Sciatic nerve (tissue), 2 donors: ENCODE measurements around the gene DUSP18. TPM values are rescaled to one million over a fixed set of nuclear protein-coding genes. Genes with fewer than 3 reads are reported as not detected.

Experiments
- ATAC-seq: fragments of 200-7000 bp; cut with Tn5 transposase; one replicate; pipeline ENCODE4 v1.9.1; 2020; ENCODE audit warnings: mild to moderate bottlenecking, moderate library complexity
- DNase-seq: peaks from one replicate; pipeline ENCODE4 v3.0.0-alpha.2; 2020; ENCODE audit warnings: low spot score
- intact Hi-C: fragments of 100-400 bp; cut with DNase I; formaldehyde crosslinking; loops from one replicate; pipeline ENCODE4 v1.14.2; 2022
- total RNA-seq: library from RNA; stranded (reverse); fragmentation: NEBNext Ultra II Directional; extraction: Animal tissue kit (Norgen Biotek cat#: 25700); gene quantifications from one replicate; pipeline ENCODE4 v1.2.1, GENCODE V29; 2021
- donor health status: DM: no; HTN: no; CAD: no.
- donor health status: DM: no; HTN: no; CAD: no.

The DUSP18 gene
- total RNA-seq, 1 donor from 2014 or later: 12.3 TPM

GRCh38 chr22:30612789-30613188 lies 54.9 kb downstream of the DUSP18 start:
- ATAC-seq: no peak
- intact Hi-C loops: no loop called here

More at GRCh38 chr22:30612789-30613188, 54.9 kb downstream of the DUSP18 start:
- no peak for DNase-seq

Other genes starting within 250 kb of the DUSP18 start
- 3.6 TPM for gene MTFP1, start 242.1 kb downstream of the DUSP18 start, total RNA-seq
- not detected for gene SEC14L3, start 195.9 kb downstream of the DUSP18 start, total RNA-seq
- 0.62 TPM for gene SEC14L4, start 162.2 kb downstream of the DUSP18 start, total RNA-seq
- gene SEC14L6, start 121.1 kb downstream of the DUSP18 start, total RNA-seq: 4.3 TPM
- 26.3 TPM for gene GAL3ST1, start 93.2 kb downstream of the DUSP18 start, total RNA-seq
- 46.6 TPM for gene PES1, start 76.0 kb downstream of the DUSP18 start, total RNA-seq
- gene TCN2, start 60.7 kb downstream of the DUSP18 start, total RNA-seq: 21.6 TPM
- gene SLC35E4, start 32.1 kb downstream of the DUSP18 start, total RNA-seq: 3.4 TPM
- 12.0 TPM for gene OSBP2, start 27.0 kb upstream of the DUSP18 start, total RNA-seq